A673 (cell line): ENCODE results near the gene NPW. TPM values are rescaled to one million over a fixed set of nuclear protein-coding genes. Genes with fewer than 3 reads are reported as not detected.

ENCODE experiments used
- BruUV-seq: library from RNA; stranded (reverse); fragments of 400-500 nt; replicated peaks from 2 replicates; lab custom pipeline; 2021; lab: Mats Ljungman, UMichigan
- CTCF ChIA-PET: fragments of 300-600 bp; sonication (Branson Sonifier 250); formaldehyde crosslinking; loops from one replicate; lab custom pipeline; 2022; ENCODE audit warnings: antibody characterized with exemption; lab: Charles Lee
- POLR2A ChIA-PET: fragments of 300-600 bp; sonication (Branson Sonifier 250); formaldehyde crosslinking; loops from one replicate; lab custom pipeline; 2022; ENCODE audit warnings: antibody characterized with exemption; ENCODE audit not compliant: low non-redundant PET; lab: Charles Lee
- DNase-seq: peaks from one replicate; pipeline ENCODE4 v3.0.0-alpha.2; 2015; ENCODE audit warnings: low spot score
- H3K27ac ChIP-seq: fragments of 200-600 bp; sonication (generic); 2 replicates; pipeline ENCODE4 v1.5.1; 2016; ENCODE audit warnings: mixed run types, low read depth, mild to moderate bottlenecking, mixed read lengths, antibody characterized with exemption, low read length; ENCODE audit not compliant: poor library complexity, severe bottlenecking
- H3K27me3 ChIP-seq: fragments of 200-600 bp; sonication (generic); replicated peaks from 2 replicates; pipeline ENCODE4 v1.6.1; 2017; ENCODE audit warnings: mixed run types, low read depth, mild to moderate bottlenecking, mixed read lengths, antibody characterized with exemption, low read length; ENCODE audit not compliant: insufficient read depth, poor library complexity
- H3K36me3 ChIP-seq: fragments of 200-600 bp; sonication (generic); 2 replicates; pipeline ENCODE4 v1.6.1; 2016; ENCODE audit warnings: mixed run types, mild to moderate bottlenecking, mixed read lengths, antibody characterized with exemption, low read length; ENCODE audit not compliant: insufficient read depth, poor library complexity, severe bottlenecking
- H3K4me1 ChIP-seq: fragments of 200-600 bp; sonication (generic); 2 replicates; pipeline ENCODE4 v1.6.1; 2017; ENCODE audit warnings: mixed run types, mild to moderate bottlenecking, mixed read lengths, antibody characterized with exemption, low read length; ENCODE audit not compliant: insufficient read depth, poor library complexity, severe bottlenecking
- H3K4me3 ChIP-seq: fragments of 200-600 bp; sonication (generic); 2 replicates; pipeline ENCODE4 v1.5.1; 2016; ENCODE audit warnings: low read depth, mixed run types, mild to moderate bottlenecking, mixed read lengths, low read length; ENCODE audit not compliant: poor library complexity, severe bottlenecking
- H3K9me3 ChIP-seq: fragments of 200-600 bp; sonication (generic); 2 replicates; pipeline ENCODE4 v1.6.1; 2016; ENCODE audit warnings: mixed run types, low read depth, mild to moderate bottlenecking, mixed read lengths, antibody characterized with exemption, low read length; ENCODE audit not compliant: poor library complexity, severe bottlenecking
- CTCF ChIP-seq: fragments of 300-800, 200-600 bp; sonication (generic); conservative IDR thresholded peaks from 2 replicates; pipeline ENCODE4 v1.5.1; 2017; ENCODE audit warnings: low read depth, mild to moderate bottlenecking, antibody characterized with exemption, low read length, moderate library complexity, mixed read lengths
- EZH2 ChIP-seq: fragments of 200-600 bp; sonication (generic); IDR thresholded peaks from 2 replicates; pipeline ENCODE4 v1.6.1; 2017; ENCODE audit warnings: borderline replicate concordance, low read depth, mild to moderate bottlenecking, mixed read lengths, antibody characterized with exemption, low read length; ENCODE audit not compliant: poor library complexity, severe bottlenecking
- intact Hi-C: fragments of 100-400 bp; cut with micrococcal nuclease; formaldehyde crosslinking; loops from one replicate; pipeline ENCODE4 v1.10.0; 2022; ENCODE audit not compliant: unreplicated experiment
- total RNA-seq: library from RNA; stranded (reverse); gene quantifications from 2 replicates; pipeline ENCODE4 v1.2.3, GENCODE V29; 2021

The NPW gene
- total RNA-seq, 1 experiment from 2014 or later, result 96.5 TPM

DNA sequence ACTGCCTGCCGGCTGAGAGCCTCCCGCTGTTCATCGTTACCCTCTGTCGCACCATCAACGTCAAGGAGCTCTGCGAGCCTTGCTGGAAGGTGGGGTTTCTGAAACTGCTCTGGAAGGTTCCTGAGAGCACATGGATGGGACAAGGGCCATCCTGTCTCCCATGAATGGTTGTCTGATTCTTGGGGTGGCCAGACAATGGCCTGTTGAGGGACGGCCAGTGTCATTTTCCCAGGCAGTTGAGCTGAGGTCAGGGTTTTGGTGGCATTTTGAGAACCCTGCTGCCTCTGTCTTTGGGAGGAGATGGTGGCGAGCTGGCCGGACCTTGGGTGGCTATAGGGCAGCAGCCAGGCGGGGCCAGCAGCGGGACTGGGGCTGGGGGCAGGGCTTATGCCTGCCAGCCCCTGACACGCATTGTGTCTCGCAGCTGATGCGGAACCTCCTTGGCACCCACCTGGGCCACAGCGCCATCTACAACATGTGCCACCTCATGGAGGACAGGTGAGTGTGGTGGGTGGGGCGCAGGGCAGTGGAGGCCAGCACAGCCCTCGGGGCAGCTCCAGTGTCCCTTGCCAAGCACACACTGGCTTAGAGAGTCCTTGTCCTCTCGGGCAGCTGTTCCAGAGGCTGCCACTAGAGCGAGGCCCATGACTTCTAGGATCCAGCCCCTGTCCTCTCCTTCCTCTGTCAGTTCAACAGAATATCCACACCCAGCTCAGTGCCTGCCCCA is 37.3 kb downstream of the NPW start:
- Histone ChIP-seq H3K27me3 (no peaks in the 10 kb centered on the region), H3K36me3 (peaks cover 5% of the 10 kb centered on the region)
- BruUV-seq, result no TSS peak

DNA sequence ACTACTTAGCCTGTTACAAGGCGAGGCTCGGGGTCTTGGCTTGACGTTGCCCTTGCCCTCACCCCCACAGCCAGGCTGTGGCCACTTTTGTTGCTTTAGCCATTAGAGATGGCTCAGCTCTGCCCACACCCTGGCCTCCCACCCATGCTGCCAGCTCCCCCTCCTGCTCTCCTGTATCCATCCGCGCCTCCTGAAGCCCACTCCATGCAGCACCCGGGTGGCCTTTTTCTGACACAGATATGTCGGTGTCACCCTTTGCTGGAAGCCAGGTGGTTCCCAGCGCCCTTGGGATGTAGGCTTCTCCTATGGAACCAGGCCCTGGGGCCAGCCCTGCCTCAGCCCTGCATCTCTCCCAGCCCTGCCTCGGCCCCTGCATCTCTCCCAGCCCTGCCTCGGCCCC is 37.9 kb downstream of the NPW start:
- ChIA-PET CTCF (no interaction called here), POLR2A (no interaction called here)
- peaks cover under 1% of the 10 kb centered on the region for H3K36me3 ChIP-seq
- H3K4me1 ChIP-seq, result no peaks in the 10 kb centered on the region
- TF ChIP-seq EZH2 (no peak), CTCF (no peak)
- H3K27ac ChIP-seq, result no peak overlapping the region
- intact Hi-C loops, result no loop called here
- BruUV-seq, result no TSS peak
- no peaks in the 10 kb centered on the region for H3K9me3 ChIP-seq
- no peak overlapping the region for H3K4me3 ChIP-seq
- H3K27me3 ChIP-seq, result no peaks in the 10 kb centered on the region
- no peak for DNase-seq

More for the DNA sequence above, 37.3 kb downstream of the NPW start:
- ChIA-PET POLR2A (no interaction called here), CTCF (interaction anchor here (0.6 to 1.3 kb wide), 3 partner anchors 34 to 94 kb away, joined by 3 to 6 read pairs (median 5); no protein-coding TSS in a partner anchor)
- H3K4me3 ChIP-seq, result no peak overlapping the region
- no peak overlapping the region for H3K27ac ChIP-seq
- no peaks in the 10 kb centered on the region for H3K9me3 ChIP-seq
- TF ChIP-seq CTCF, result no peak
- TF ChIP-seq EZH2, result no peak
- DNase-seq, result no peak
- no peaks in the 10 kb centered on the region for H3K4me1 ChIP-seq
- intact Hi-C loops, result no loop called here

DNA sequence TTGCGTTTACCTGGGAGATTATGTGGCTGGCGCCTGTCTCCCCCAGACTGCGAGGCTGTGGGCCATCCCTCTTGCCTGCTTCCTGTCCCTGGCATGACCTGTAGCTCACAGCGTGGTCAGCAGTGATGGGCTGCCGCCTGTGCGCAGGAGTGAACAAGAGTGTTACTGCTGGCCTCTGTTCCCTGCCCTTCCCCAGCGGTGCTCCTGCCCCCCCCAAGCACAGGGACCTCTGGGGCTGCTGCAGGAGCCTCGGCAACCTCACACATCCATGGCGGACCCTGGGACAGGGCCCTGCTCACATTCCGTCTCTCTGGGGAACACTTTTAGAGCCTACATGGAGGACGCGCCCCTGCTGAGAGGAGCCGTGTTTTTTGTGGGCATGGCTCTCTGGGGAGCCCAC is 38.8 kb downstream of the NPW start:
- no peak for DNase-seq
- TF ChIP-seq CTCF, result no peak
- TF ChIP-seq EZH2, result no peak
- intact Hi-C loops, result no loop called here
- ChIA-PET CTCF (no interaction called here), POLR2A (interaction anchor here (0.6 kb wide), 1 partner anchor 10 kb away, joined by 4 read pairs; no protein-coding TSS in a partner anchor)
- Histone ChIP-seq H3K27me3 (no peaks in the 10 kb centered on the region), H3K27ac (no peak overlapping the region), H3K9me3 (no peaks in the 10 kb centered on the region), H3K36me3 (no peaks in the 10 kb centered on the region), H3K4me3 (no peak overlapping the region), H3K4me1 (no peaks in the 10 kb centered on the region)
- no TSS peak for BruUV-seq
